ENCODE results near the gene STEAP1B. TPM values are rescaled to one million over a fixed set of nuclear protein-coding genes. Genes with fewer than 3 reads are reported as not detected.
"Not testable (repeated sequence)": the region's sequence is repeated elsewhere in the genome, so short reads cannot be mapped to it uniquely, and the experiment has no call there.

The STEAP1B gene
- total RNA-seq, 5 donors from 2014 or later (not counting 1 experiment from before 2014, with no cell fraction given), result 0.28 to 0.44 (median 0.31) TPM; not detected in 1

DNA sequence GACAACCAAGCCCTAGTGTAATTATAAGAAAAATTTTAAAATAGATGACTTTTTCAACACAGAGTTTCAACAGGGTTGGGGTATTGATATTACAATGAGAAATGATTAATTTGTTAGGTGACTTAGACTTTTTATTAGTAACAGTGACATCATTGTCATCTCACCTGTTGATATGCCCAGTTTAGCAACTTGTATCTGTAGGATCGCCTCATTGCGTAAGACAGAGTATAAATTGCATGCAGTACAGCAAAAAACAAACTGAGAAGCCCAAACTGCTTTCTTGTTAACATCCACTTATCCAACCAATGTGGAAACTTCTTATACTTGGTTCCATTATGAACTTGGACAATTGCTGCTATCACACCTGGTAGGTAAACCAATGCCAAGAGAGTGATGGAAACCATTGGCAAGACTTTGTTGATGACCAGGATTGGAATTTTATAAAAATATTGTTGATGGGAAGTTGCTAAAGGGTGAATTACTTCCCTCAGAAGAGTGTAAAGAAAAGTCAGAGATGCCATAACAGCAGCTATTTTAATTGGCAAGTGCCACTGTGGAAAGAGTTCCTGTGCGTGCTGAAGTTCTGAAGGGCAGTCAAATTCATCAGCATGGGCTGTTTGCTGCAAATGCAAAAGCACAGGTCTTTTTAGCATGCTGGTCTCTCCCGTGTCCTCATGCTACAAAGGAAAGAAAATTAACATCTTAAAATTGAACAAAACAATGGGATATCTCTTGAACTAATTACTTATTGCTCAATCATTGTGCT is 6.6 kb downstream of the STEAP1B start:
- H3K27me3 ChIP-seq (replicated peaks in 1 of 2; ENCODE audit: control insufficient read depth in 2 of 2, extremely low read depth in 1 of 2, insufficient read depth in 2 of 2, low read length in 1 of 2); H3K4me1 ChIP-seq (ENCODE audit: control insufficient read depth in 1 of 2, extremely low read depth in 1 of 2, insufficient read depth in 2 of 2, low read length in 2 of 2); POLR2A ChIA-PET; ATAC-seq (replicated peaks in 1 of 4); H3K36me3 ChIP-seq (ENCODE audit: control insufficient read depth in 2 of 2, extremely low read depth in 1 of 2, insufficient read depth in 1 of 2, low read length in 1 of 2); H3K4me3 Mint-ChIP-seq; H3K27ac ChIP-seq (ENCODE audit: low read length); H3K9me3 Mint-ChIP-seq; H3K4me3 ChIP-seq (ENCODE audit: control insufficient read depth in 1 of 2, extremely low read depth in 1 of 2, low read length in 1 of 2); H3K27ac Mint-ChIP-seq; H3K36me3 Mint-ChIP-seq; CTCF ChIA-PET; H3K9me3 ChIP-seq; DNase-seq; H3K4me1 Mint-ChIP-seq: not testable (repeated sequence)
- WGBS (ENCODE audit: insufficient coverage), result no CpG with 5 or more reads among the region's 4 CpGs
- H3K27me3 Mint-ChIP-seq, result peaks cover 16% of the 10 kb centered on the region in 2 donors

DNA sequence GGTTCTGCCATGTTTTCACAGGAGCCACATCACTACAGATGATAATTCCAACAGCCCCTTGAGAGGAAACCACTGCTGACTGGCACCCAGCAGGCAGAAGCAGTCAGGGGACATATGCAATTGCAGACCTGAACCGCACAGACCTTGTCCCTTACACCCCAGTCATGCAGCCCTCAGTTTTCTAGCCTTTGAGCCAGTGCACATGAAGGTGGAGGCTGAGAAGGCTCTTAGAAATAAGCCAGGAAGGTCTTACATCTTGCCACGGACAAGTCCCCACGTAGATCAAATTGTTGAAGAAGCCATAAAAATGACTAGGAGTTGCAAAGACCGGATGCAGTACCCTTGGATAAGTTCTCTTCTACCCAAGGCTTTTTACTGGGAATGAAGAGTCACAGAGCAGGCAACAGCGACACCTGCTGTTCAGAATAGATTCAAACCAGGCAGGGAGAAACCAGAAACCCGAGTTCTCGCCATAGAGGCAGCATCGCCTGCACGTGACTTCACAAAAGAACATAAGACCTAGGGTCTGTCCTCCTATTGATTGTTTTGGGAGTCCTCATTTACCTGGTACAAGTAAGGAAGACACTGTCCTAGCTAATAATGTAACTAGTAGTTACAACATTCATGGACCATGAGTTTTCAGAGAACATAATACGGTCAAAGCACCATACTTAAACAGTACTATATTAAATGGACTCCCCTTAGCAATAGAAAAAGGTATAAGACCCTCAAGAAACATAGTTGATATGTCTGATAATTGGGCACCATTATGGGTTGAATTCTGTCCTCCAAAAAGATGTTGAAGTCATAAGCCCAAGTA is 11.1 kb downstream of the STEAP1B start:
- ATAC-seq (replicated peaks in 1 of 4) (peak; percentile 40 to 57 (median 44)), DNase-seq (peak in 32 of 35 experiments; percentile 12 to 79 (median 38))
- Mint-ChIP-seq H3K27me3 (peaks cover 10 to 12% of the 10 kb centered on the region in 2 donors), H3K9me3 (no peaks in the 10 kb centered on the region), H3K36me3 (no peaks in the 10 kb centered on the region), H3K4me3 (no peak overlapping the region), H3K4me1 (no peaks in the 10 kb centered on the region), H3K27ac (no peak overlapping the region)
- Histone ChIP-seq H3K9me3 (no peaks in the 10 kb centered on the region), H3K27me3 (replicated peaks in 1 of 2; ENCODE audit: control insufficient read depth in 2 of 2, extremely low read depth in 1 of 2, insufficient read depth in 2 of 2, low read length in 1 of 2) (peaks cover 0 to 12% of the 10 kb centered on the region in 2 experiments), H3K27ac (ENCODE audit: low read length) (no peak overlapping the region), H3K36me3 (ENCODE audit: control insufficient read depth in 2 of 2, extremely low read depth in 1 of 2, insufficient read depth in 1 of 2, low read length in 1 of 2) (no peaks in the 10 kb centered on the region), H3K4me3 (ENCODE audit: control insufficient read depth in 1 of 2, extremely low read depth in 1 of 2, low read length in 1 of 2) (no peak overlapping the region), H3K4me1 (ENCODE audit: control insufficient read depth in 1 of 2, extremely low read depth in 1 of 2, insufficient read depth in 2 of 2, low read length in 2 of 2) (peaks cover 0 to 3% of the 10 kb centered on the region in 2 experiments)
- ChIA-PET CTCF (interaction anchor here (1.0 to 2.9 kb wide), 3 partner anchors 376 to 379 kb away, joined by 4 to 13 read pairs (median 12); no protein-coding TSS in a partner anchor), POLR2A (no interaction called here)
- 0% methylated on average over 4 of the region's 10 CpGs for WGBS (ENCODE audit: insufficient coverage)

DNA sequence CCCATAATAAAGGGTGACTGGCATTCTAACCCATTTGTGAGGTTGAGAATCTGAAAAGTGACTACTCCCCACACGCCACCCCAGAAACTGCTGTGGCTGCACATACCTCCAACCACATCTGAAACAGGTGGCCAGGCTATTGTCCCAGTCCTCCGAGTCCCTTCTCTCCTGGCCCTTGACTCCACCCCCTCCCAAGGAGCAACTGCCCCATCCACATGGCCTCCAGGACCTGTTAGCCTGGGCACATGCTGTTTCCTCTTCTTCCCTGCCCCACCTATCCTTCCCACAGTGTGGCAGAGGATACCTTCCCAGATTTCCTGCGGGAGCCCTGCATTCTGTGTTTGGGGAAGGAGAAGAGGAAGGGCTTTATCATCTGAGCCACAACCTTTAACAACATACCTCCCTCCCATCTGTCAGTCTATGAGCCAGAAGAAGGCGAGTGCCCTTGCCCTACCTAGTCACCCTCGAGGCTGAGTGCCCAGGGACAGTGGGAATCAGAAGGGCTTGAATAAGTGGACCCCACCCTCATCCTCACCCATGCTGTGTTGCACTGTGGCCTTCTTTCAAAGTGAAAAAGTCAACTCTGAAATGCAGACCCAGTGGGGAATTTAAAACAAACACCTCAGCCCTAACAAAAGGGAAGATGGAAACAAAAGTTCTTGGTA is 11.9 kb downstream of the STEAP1B start:
- no peaks in the 10 kb centered on the region for H3K9me3 Mint-ChIP-seq
- H3K36me3 Mint-ChIP-seq, result no peaks in the 10 kb centered on the region
- peaks cover 10 to 12% of the 10 kb centered on the region in 2 donors for H3K27me3 Mint-ChIP-seq
- ATAC-seq (replicated peaks in 1 of 4), result no peak
- H3K4me3 Mint-ChIP-seq, result no peak overlapping the region
- WGBS (ENCODE audit: insufficient coverage), result 51% methylated on average over 2 of the region's 5 CpGs
- ChIA-PET POLR2A (no interaction called here), CTCF (no interaction called here)
- no peak for DNase-seq
- Histone ChIP-seq H3K9me3 (no peaks in the 10 kb centered on the region), H3K36me3 (ENCODE audit: control insufficient read depth in 2 of 2, extremely low read depth in 1 of 2, insufficient read depth in 1 of 2, low read length in 1 of 2) (no peaks in the 10 kb centered on the region), H3K4me3 (ENCODE audit: control insufficient read depth in 1 of 2, extremely low read depth in 1 of 2, low read length in 1 of 2) (no peak overlapping the region), H3K27ac (ENCODE audit: low read length) (no peak overlapping the region), H3K27me3 (replicated peaks in 1 of 2; ENCODE audit: control insufficient read depth in 2 of 2, extremely low read depth in 1 of 2, insufficient read depth in 2 of 2, low read length in 1 of 2) (peaks cover 0 to 12% of the 10 kb centered on the region in 2 experiments), H3K4me1 (ENCODE audit: control insufficient read depth in 1 of 2, extremely low read depth in 1 of 2, insufficient read depth in 2 of 2, low read length in 2 of 2) (peaks cover 0 to 3% of the 10 kb centered on the region in 2 experiments)
- H3K4me1 Mint-ChIP-seq, result no peaks in the 10 kb centered on the region
- no peak overlapping the region for H3K27ac Mint-ChIP-seq

DNA sequence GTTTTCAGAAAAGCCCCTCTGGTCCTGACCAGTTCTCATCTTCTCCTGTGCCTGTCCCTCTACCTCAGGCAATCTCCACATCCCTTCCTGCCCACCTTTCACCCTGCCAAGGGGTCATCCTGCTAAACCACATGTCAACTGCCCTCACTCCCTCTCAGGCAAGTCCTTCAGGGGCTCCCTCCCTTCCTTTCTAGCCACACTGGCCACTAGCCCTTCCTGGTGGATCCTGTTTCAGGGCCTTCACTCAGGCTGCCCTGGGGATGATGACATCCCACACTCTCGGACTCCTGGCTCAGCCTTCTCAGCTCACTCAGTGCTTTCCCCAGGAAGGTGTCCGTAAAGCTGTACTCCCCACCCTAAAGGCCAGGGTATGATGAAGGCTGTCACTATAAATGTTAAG is 13.4 kb downstream of the STEAP1B start:
- no CpG with 5 or more reads among the region's 2 CpGs for whole genome bisulfite sequencing (ENCODE audit: insufficient coverage)
- H3K27ac Mint-ChIP-seq, result no peak overlapping the region
- Histone ChIP-seq H3K4me3 (ENCODE audit: control insufficient read depth in 1 of 2, extremely low read depth in 1 of 2, low read length in 1 of 2) (no peak overlapping the region), H3K36me3 (ENCODE audit: control insufficient read depth in 2 of 2, extremely low read depth in 1 of 2, insufficient read depth in 1 of 2, low read length in 1 of 2) (no peaks in the 10 kb centered on the region), H3K27me3 (replicated peaks in 1 of 2; ENCODE audit: control insufficient read depth in 2 of 2, extremely low read depth in 1 of 2, insufficient read depth in 2 of 2, low read length in 1 of 2) (peaks cover 0 to 12% of the 10 kb centered on the region in 2 experiments), H3K4me1 (ENCODE audit: control insufficient read depth in 1 of 2, extremely low read depth in 1 of 2, insufficient read depth in 2 of 2, low read length in 2 of 2) (peaks cover 0 to 4% of the 10 kb centered on the region in 2 experiments), H3K27ac (ENCODE audit: low read length) (no peak overlapping the region), H3K9me3 (no peaks in the 10 kb centered on the region)
- POLR2A ChIA-PET, result no interaction called here
- no peaks in the 10 kb centered on the region for H3K9me3 Mint-ChIP-seq
- no peaks in the 10 kb centered on the region for H3K36me3 Mint-ChIP-seq
- ATAC-seq (replicated peaks in 1 of 4), result no peak
- no peak for DNase-seq
- H3K4me1 Mint-ChIP-seq, result peaks cover 3 to 4% (median 4%) of the 10 kb centered on the region in 3 donors
- H3K27me3 Mint-ChIP-seq, result peaks cover 10 to 12% of the 10 kb centered on the region in 2 donors
- H3K4me3 Mint-ChIP-seq, result no peak overlapping the region
- CTCF ChIA-PET, result interaction anchor here (1.1 to 3.1 kb wide), 2 partner anchors 41 to 376 kb away, joined by 3 to 13 read pairs; no protein-coding TSS in a partner anchor

DNA sequence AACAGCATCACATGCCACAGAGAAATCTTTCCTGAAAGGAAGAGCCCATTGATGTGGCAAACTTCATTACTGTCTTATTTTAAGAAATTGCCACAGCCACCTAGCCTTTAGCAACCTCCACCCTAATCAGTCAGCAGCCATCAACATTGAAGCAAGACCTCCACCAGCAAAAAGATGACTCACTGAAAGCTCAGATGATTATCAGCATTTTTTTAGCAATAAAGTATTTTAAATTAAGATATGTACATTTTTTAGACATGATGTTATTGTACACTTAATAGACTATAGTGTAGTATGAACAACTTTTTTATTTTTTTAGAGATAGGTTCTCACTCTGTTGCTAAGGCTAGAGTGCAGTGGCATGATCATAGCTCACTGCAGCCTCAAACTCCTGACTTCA is 14.8 kb downstream of the STEAP1B start:
- H3K36me3 ChIP-seq (ENCODE audit: control insufficient read depth in 2 of 2, extremely low read depth in 1 of 2, insufficient read depth in 1 of 2, low read length in 1 of 2), result no peaks in the 10 kb centered on the region
- Mint-ChIP-seq H3K4me3 (no peak overlapping the region), H3K27ac (no peak overlapping the region), H3K27me3 (peaks cover 8% of the 10 kb centered on the region in 2 donors), H3K36me3 (no peaks in the 10 kb centered on the region), H3K9me3 (no peaks in the 10 kb centered on the region), H3K4me1 (peaks cover 6 to 8% (median 8%) of the 10 kb centered on the region in 3 donors)
- ATAC-seq (replicated peaks in 1 of 4) (no peak), DNase-seq (no peak)
- peaks cover 0 to 12% of the 10 kb centered on the region in 2 experiments for H3K27me3 ChIP-seq (replicated peaks in 1 of 2; ENCODE audit: control insufficient read depth in 2 of 2, extremely low read depth in 1 of 2, insufficient read depth in 2 of 2, low read length in 1 of 2)
- no peaks in the 10 kb centered on the region for H3K9me3 ChIP-seq
- ChIA-PET POLR2A (no interaction called here), CTCF (interaction anchor here (1.0 to 3.1 kb wide), 5 partner anchors 40 to 383 kb away, joined by 3 to 13 read pairs (median 4); no protein-coding TSS in a partner anchor)
- no peak overlapping the region for H3K4me3 ChIP-seq (ENCODE audit: control insufficient read depth in 1 of 2, extremely low read depth in 1 of 2, low read length in 1 of 2)
- peaks cover 0 to 9% of the 10 kb centered on the region in 2 experiments for H3K4me1 ChIP-seq (ENCODE audit: control insufficient read depth in 1 of 2, extremely low read depth in 1 of 2, insufficient read depth in 2 of 2, low read length in 2 of 2)
- no peak overlapping the region for H3K27ac ChIP-seq (ENCODE audit: low read length)

DNA sequence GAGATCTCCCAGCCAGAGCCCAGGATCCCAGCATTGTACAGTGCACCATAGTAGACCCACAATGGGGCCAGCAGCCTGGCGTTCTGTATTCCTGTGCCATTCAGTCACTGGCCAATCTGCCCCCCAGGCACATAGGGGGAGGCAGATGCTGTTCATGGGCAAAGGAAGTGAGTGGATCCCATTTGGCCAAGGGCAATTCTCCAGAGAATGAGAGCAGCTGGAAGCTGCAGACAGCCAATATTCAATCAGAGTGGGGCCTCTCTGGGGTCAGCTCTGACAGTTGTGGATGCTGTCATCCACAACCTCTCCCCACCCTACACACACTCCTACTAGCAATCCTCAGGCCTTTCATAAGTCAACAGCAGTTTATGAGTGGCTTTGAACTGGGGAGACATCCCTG is 17.5 kb downstream of the STEAP1B start:
- peaks cover 0 to 9% of the 10 kb centered on the region in 2 experiments for H3K4me1 ChIP-seq (ENCODE audit: control insufficient read depth in 1 of 2, extremely low read depth in 1 of 2, insufficient read depth in 2 of 2, low read length in 2 of 2)
- Mint-ChIP-seq H3K36me3 (no peaks in the 10 kb centered on the region), H3K4me3 (no peak overlapping the region), H3K9me3 (no peaks in the 10 kb centered on the region), H3K27ac (no peak overlapping the region), H3K4me1 (peaks cover 6 to 8% (median 8%) of the 10 kb centered on the region in 3 donors), H3K27me3 (no peaks in the 10 kb centered on the region)
- H3K9me3 ChIP-seq, result no peaks in the 10 kb centered on the region
- ChIA-PET CTCF (interaction anchor here in 1 of 2 donors (2.2 kb wide), 1 partner anchor 13 kb away, joined by 6 read pairs; no protein-coding TSS in a partner anchor), POLR2A (no interaction called here)
- H3K27me3 ChIP-seq (replicated peaks in 1 of 2; ENCODE audit: control insufficient read depth in 2 of 2, extremely low read depth in 1 of 2, insufficient read depth in 2 of 2, low read length in 1 of 2), result no peaks in the 10 kb centered on the region
- H3K36me3 ChIP-seq (ENCODE audit: control insufficient read depth in 2 of 2, extremely low read depth in 1 of 2, insufficient read depth in 1 of 2, low read length in 1 of 2), result no peaks in the 10 kb centered on the region
- no peak overlapping the region for H3K4me3 ChIP-seq (ENCODE audit: control insufficient read depth in 1 of 2, extremely low read depth in 1 of 2, low read length in 1 of 2)
- WGBS (ENCODE audit: insufficient coverage), result no CpG with 5 or more reads among the region's 1 CpG
- H3K27ac ChIP-seq (ENCODE audit: low read length), result no peak overlapping the region
- ATAC-seq (replicated peaks in 1 of 4), result no peak
- DNase-seq, result no peak
